ENCODE results near the gene NBEA.
"Not testable (repeated sequence)": the region's sequence is repeated elsewhere in the genome, so short reads cannot be mapped to it uniquely, and the experiment has no call there.

Gene NBEA

GRCh38 chr13:35664747-35665146 lies 722.7 kb downstream of the NBEA start:
- no peak for DNase-seq (ENCODE audit: low read depth)

- no peak for DNase-seq (ENCODE audit: low read depth)
Observed at GRCh38 chr13:35669321-35669720, 727.3 kb downstream of the NBEA start.

- DNase-seq (ENCODE audit: low read depth): no peak
Observed at GRCh38 chr13:35672611-35673010, 730.5 kb downstream of the NBEA start.

- no peak for DNase-seq (ENCODE audit: low read depth)
Observed at GRCh38 chr13:35675651-35676050, 733.6 kb downstream of the NBEA start.

GRCh38 chr13:35677863-35678262 lies 735.8 kb downstream of the NBEA start:
- not testable (repeated sequence) for DNase-seq (ENCODE audit: low read depth)

GRCh38 chr13:35681685-35682084 lies 739.6 kb downstream of the NBEA start:
- no peak for DNase-seq (ENCODE audit: low read depth)

- no peak for DNase-seq (ENCODE audit: low read depth)
Observed at GRCh38 chr13:35684432-35684831, 742.4 kb downstream of the NBEA start.

GRCh38 chr13:35687336-35687735 lies 745.3 kb downstream of the NBEA start:
- no peak for DNase-seq (ENCODE audit: low read depth)

GRCh38 chr13:35690581-35691207 lies 748.6 kb downstream of the NBEA start:
- no peak for DNase-seq (ENCODE audit: low read depth)

- DNase-seq (ENCODE audit: low read depth): peak; percentile 57
Observed at GRCh38 chr13:35693134-35693784, 751.2 kb downstream of the NBEA start.

- no peak for DNase-seq (ENCODE audit: low read depth)
Observed at GRCh38 chr13:35694031-35694430, 752.0 kb downstream of the NBEA start.

- DNase-seq (ENCODE audit: low read depth): no peak
Observed at GRCh38 chr13:35694549-35695447, 752.7 kb downstream of the NBEA start.

GRCh38 chr13:35695448-35695770 lies 753.3 kb downstream of the NBEA start:
- DNase-seq (ENCODE audit: low read depth): no peak

GRCh38 chr13:35697186-35697730 lies 755.2 kb downstream of the NBEA start:
- DNase-seq (ENCODE audit: low read depth): no peak

GRCh38 chr13:35698911-35699576 lies 757.0 kb downstream of the NBEA start:
- no peak for DNase-seq (ENCODE audit: low read depth)

- DNase-seq (ENCODE audit: low read depth): no peak
Observed at GRCh38 chr13:35699825-35700510, 757.9 kb downstream of the NBEA start.

GRCh38 chr13:35700671-35701070 lies 758.6 kb downstream of the NBEA start:
- DNase-seq (ENCODE audit: low read depth): no peak

- DNase-seq (ENCODE audit: low read depth): no peak
Observed at GRCh38 chr13:35702316-35702715, 760.2 kb downstream of the NBEA start.

- no peak for DNase-seq (ENCODE audit: low read depth)
Observed at GRCh38 chr13:35703061-35703460, 761.0 kb downstream of the NBEA start.

GRCh38 chr13:35704331-35704730 lies 762.3 kb downstream of the NBEA start:
- no peak for DNase-seq (ENCODE audit: low read depth)

GRCh38 chr13:35706281-35706680 lies 764.2 kb downstream of the NBEA start:
- no peak for DNase-seq (ENCODE audit: low read depth)

- no peak for DNase-seq (ENCODE audit: low read depth)
Observed at GRCh38 chr13:35706721-35707120, 764.7 kb downstream of the NBEA start.
